Glutamatergic neuron (in vitro differentiated cells): ENCODE data around the gene KLHL10. TPM values are rescaled to one million over a fixed set of nuclear protein-coding genes. Genes with fewer than 3 reads are reported as not detected.

ENCODE experiments used
- DNase-seq: peaks from one replicate; pipeline ENCODE4 v3.0.0; 2022
- H3K27ac Mint-ChIP-seq: one replicate; pipeline ENCODE4 v1.8.0; 2020; ENCODE audit warnings: mild to moderate bottlenecking, mixed read lengths, inconsistent platforms; ENCODE audit not compliant: unreplicated experiment
- H3K27me3 Mint-ChIP-seq: one replicate; pipeline ENCODE4 v1.8.0; 2020; ENCODE audit warnings: mild to moderate bottlenecking, moderate library complexity, mixed read lengths, inconsistent platforms; ENCODE audit not compliant: unreplicated experiment
- H3K36me3 Mint-ChIP-seq: one replicate; pipeline ENCODE4 v1.8.0; 2020; ENCODE audit warnings: mild to moderate bottlenecking, mixed read lengths, inconsistent platforms; ENCODE audit not compliant: unreplicated experiment
- H3K4me1 Mint-ChIP-seq: one replicate; pipeline ENCODE4 v1.8.0; 2020; ENCODE audit warnings: mild to moderate bottlenecking, low read depth, mixed read lengths, inconsistent platforms; ENCODE audit not compliant: unreplicated experiment
- H3K4me3 Mint-ChIP-seq: one replicate; pipeline ENCODE4 v1.8.0; 2020; ENCODE audit warnings: mild to moderate bottlenecking, mixed read lengths, inconsistent platforms; ENCODE audit not compliant: unreplicated experiment
- H3K9me3 Mint-ChIP-seq: one replicate; pipeline ENCODE4 v1.8.0; 2020; ENCODE audit warnings: mild to moderate bottlenecking, moderate library complexity, mixed read lengths, inconsistent platforms; ENCODE audit not compliant: unreplicated experiment
- CTCF ChIP-seq: fragments of 200-600 bp; sonication (generic); IDR thresholded peaks from one replicate; pipeline ENCODE4 v1.5.0; 2021; ENCODE audit not compliant: partially characterized antibody, unreplicated experiment
- total RNA-seq: library from RNA; stranded (reverse); fragmentation: NEBNext Ultra II Directional; extraction: Animal tissue kit (Norgen Biotek cat#: 25700); gene quantifications from one replicate; pipeline ENCODE4 v1.2.1, GENCODE V29; 2021; ENCODE audit not compliant: unreplicated experiment

The KLHL10 gene
- total RNA-seq, 1 donor from 2014 or later = not detected

- no peak overlapping the region for H3K27ac Mint-ChIP-seq
- no peak for TF ChIP-seq CTCF
- no peaks in the 10 kb centered on the region for H3K36me3 Mint-ChIP-seq
These were observed 54.4 kb downstream of the KLHL10 start for GRCh38 chr17:41892021-41892376.

DNA sequence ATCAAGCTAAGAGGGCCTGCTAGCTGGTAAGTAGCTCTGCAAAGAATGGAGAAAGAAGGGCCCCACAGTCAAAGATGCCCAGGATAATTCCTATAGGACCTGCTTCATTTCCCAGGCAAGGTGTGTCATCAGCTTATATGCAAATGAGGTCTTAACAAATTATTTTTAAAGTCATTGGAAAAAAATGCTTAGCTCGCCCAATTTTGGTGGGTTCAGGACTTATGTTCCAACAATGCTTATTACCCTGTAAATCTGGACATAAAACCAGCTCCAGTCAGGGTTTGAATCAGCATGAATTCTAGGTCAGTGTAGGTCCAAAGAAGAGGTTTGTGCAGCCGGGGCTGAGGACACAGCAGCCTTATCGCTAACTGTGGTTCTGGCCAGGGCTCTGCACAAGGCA lies 55.8 kb downstream of the KLHL10 start:
- Mint-ChIP-seq H3K4me3 (no peak overlapping the region), H3K36me3 (no peaks in the 10 kb centered on the region), H3K27ac (no peak overlapping the region), H3K4me1 (peaks cover 3% of the 10 kb centered on the region), H3K27me3 (peaks cover 5% of the 10 kb centered on the region), H3K9me3 (peaks cover 7% of the 10 kb centered on the region)
- no peak for TF ChIP-seq CTCF
- DNase-seq = no peak

More at GRCh38 chr17:41892021-41892376, 54.4 kb downstream of the KLHL10 start:
- Mint-ChIP-seq H3K9me3 (peaks cover 7% of the 10 kb centered on the region), H3K27me3 (peaks cover 5% of the 10 kb centered on the region), H3K4me3 (no peak overlapping the region), H3K4me1 (peaks cover 3% of the 10 kb centered on the region)
- no peak for DNase-seq

DNA sequence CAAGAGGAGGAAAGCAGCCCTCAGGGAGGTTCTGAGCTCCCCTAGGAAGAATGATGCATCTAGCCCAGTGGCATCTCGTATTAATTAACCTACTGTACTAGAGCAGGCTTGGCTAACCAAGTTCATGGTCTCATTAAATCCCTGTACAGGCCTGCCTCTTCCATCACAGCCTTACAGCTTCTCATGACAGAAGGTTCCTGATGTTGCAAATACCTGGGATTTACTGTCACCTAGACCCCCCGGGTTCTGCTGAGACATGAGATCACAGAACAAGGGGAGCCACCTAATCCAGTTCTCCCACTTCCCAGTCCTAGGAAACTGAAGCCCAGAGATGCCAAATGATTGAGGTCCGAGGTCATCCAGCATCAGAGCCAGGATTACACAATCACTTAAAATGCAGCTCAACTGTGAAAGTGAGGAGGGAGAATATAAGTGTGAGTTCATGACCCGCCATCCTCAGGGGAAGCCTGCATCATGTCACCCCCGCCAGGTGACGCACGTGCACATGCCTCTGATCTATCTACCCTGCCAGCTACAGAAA lies 57.2 kb downstream of the KLHL10 start:
- Mint-ChIP-seq H3K9me3 (peaks cover 7% of the 10 kb centered on the region), H3K4me3 (no peak overlapping the region), H3K4me1 (peaks cover 3% of the 10 kb centered on the region), H3K36me3 (no peaks in the 10 kb centered on the region), H3K27ac (no peak overlapping the region), H3K27me3 (peaks cover 9% of the 10 kb centered on the region)
- no peak for DNase-seq
- TF ChIP-seq CTCF = no peak

- peak overlapping the region; percentile 43 for H3K27ac Mint-ChIP-seq
- TF ChIP-seq CTCF = no peak
- no peak for DNase-seq
- peaks cover 7% of the 10 kb centered on the region for H3K9me3 Mint-ChIP-seq
- no peaks in the 10 kb centered on the region for H3K36me3 Mint-ChIP-seq
- H3K27me3 Mint-ChIP-seq = peaks cover 9% of the 10 kb centered on the region
- H3K4me1 Mint-ChIP-seq = peaks cover 3% of the 10 kb centered on the region
- no peak overlapping the region for H3K4me3 Mint-ChIP-seq
These were observed 58.0 kb downstream of the KLHL10 start for GRCh38 chr17:41895617-41896016.

GRCh38 chr17:41896726-41897125 lies 59.1 kb downstream of the KLHL10 start:
- no peak for TF ChIP-seq CTCF
- Mint-ChIP-seq H3K36me3 (no peaks in the 10 kb centered on the region), H3K27ac (no peak overlapping the region), H3K27me3 (peaks cover 9% of the 10 kb centered on the region), H3K4me1 (peaks cover 3% of the 10 kb centered on the region), H3K9me3 (peaks cover 7% of the 10 kb centered on the region), H3K4me3 (no peak overlapping the region)
- no peak for DNase-seq

Other genes starting within 250 kb of the KLHL10 start
- gene KRT16, start 225.1 kb upstream of the KLHL10 start, total RNA-seq = not detected
- gene KRT17, start 213.2 kb upstream of the KLHL10 start, total RNA-seq = not detected
- 1,088 TPM for gene EIF1, start 148.9 kb upstream of the KLHL10 start, total RNA-seq
- gene GAST, start 125.5 kb upstream of the KLHL10 start, total RNA-seq = not detected
- gene HAP1, start 103.2 kb upstream of the KLHL10 start, total RNA-seq = 0.76 TPM
- gene JUP, start 51.1 kb upstream of the KLHL10 start, total RNA-seq = 252 TPM
- gene P3H4, start 25.9 kb upstream of the KLHL10 start, total RNA-seq = 5.6 TPM
- gene FKBP10, start 24.8 kb upstream of the KLHL10 start, total RNA-seq = 28.5 TPM
- gene NT5C3B, start 1.6 kb upstream of the KLHL10 start, total RNA-seq = 165 TPM
- 17.4 TPM for gene KLHL11, start 27.6 kb downstream of the KLHL10 start, total RNA-seq
- gene ACLY, start 81.1 kb downstream of the KLHL10 start, total RNA-seq = 625 TPM
- gene ODAD4, start 92.8 kb downstream of the KLHL10 start, total RNA-seq = 3.4 TPM
- gene CNP, start 129.0 kb downstream of the KLHL10 start, total RNA-seq = 51.5 TPM
- gene DNAJC7, start 179.6 kb downstream of the KLHL10 start, total RNA-seq = 124 TPM
- gene NKIRAS2, start 182.3 kb downstream of the KLHL10 start, total RNA-seq = 88.8 TPM
- 2.4 TPM for gene C17orf113, start 212.8 kb downstream of the KLHL10 start, total RNA-seq